ENCODE data around the gene NVL.
"Not testable (repeated sequence)": the region's sequence is repeated elsewhere in the genome, so short reads cannot be mapped to it uniquely, and the experiment has no call there.

NVL gene

DNA sequence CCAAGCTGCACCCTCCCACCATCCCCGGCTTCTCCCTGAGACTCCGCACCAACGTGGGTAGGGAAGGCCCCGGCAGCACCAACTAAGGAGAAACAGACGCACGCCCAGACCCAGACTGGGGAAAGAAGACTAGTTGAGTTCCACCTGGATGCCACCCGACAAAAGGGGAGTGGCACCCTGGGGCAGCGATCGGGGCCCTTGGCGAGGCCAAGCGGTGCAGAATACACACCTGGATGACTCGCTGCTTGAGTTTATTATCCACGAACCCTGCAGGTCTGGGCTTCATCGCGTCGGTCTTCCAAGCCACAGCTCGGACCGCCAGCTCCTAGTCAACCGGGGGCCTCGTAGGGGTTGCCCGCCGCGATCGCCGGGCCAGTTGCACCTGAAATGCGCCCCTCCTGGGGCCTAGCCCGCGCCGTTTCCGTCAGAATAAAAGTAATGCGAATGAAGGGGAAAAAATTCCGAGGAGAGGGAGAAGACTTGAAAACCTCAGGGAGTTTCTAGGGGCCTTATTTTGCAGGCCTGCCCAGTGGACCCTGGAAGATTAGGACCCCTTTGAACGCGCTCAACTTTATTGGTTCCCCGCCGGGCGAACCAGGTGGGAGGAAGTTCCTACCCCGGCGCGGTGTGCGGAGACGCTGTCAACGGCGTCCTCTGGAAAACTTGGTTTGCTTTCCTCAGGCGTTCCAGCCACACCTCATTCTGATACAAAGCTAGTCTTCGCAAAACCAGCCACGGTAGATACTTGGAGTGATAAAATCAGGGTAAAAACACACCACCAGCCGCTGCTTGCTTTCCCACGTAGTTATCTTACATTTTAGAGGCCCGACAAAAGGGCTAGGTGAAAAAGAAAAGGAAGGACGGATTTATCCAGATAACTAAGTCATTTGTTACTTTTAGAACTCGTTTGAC lies at the start of gene NVL:
NVL (minus strand) TSS at position 331 of the 912 bp plus-strand sequence; CDS start at position 286, 45 bp downstream.
- DNase-seq (ENCODE audit: low read depth), result peak; percentile 88

DNA sequence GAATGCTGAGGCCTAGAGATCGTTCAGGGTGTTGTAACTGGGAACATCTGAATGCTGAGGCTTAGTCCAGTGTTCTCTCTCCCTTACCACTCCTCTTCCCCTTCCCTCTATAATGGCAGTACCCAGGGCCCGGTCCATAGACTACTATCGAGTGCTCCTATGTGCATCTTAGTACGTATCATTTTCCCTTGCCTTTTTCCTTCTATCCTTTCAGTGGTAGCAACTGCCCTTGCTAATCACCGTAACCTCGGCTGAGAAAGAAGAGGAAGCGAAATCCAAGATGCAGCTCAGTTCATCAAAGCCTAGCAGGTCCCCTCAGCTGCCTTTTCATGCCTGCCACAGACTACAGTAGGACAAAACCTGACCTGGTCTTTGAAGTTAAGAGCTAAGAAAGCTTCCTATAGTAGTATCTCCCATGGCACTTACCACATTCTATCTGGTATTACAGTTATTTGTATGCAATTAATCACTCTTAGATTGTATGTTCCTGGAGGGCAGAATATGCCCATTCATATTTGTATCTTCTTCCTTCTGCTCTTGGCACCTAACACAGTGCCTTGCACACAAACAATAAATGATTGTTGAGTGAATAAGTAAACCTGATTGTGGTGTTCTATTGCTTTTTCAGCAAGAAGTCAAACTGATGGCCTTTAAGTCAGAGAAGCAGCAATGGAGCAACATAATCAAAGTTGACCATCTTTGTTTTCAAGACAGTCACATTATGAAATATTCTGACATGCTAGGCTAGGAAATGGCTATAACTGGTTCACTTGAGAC lies 49.1 kb upstream of the NVL start:
- DNase-seq (ENCODE audit: low read depth), result no peak

DNA sequence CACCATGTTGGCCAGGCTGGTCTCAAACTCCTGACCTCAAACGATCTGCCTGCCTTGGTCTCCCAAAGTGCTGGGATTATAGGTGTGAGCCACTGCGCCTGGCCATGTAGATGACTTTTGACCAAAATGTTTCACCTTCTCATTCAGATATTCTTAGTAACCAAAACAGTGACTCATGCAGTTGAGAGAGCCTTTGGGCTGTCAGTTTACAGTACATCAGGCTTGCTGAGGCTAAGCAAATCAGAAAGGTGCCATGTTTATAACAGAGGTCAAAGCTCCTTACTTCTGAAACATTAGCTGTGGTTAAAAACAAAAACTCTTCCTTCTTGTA lies 47.7 kb upstream of the NVL start:
- peak; percentile 78 for DNase-seq (ENCODE audit: low read depth)

DNA sequence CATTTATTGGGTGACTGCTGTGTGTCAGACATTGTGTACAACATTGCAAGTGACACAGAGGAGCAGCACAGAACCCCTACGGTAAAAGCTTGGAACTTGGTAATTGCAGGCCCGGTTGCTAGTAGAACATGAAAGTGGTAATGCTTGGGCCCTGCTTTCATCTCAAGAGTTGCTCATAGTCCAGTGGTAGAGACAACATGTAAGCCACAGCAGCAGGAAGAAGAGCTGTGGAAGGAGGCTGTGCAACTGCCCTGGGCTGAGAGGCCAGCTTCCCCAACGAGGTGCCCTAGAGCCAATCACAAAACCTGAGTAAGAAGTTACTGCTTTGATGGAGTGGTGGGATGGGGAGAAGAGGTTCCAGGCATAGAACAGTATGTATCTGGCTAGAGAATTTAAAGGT lies 45.1 kb upstream of the NVL start:
- DNase-seq (ENCODE audit: low read depth), result no peak

DNA sequence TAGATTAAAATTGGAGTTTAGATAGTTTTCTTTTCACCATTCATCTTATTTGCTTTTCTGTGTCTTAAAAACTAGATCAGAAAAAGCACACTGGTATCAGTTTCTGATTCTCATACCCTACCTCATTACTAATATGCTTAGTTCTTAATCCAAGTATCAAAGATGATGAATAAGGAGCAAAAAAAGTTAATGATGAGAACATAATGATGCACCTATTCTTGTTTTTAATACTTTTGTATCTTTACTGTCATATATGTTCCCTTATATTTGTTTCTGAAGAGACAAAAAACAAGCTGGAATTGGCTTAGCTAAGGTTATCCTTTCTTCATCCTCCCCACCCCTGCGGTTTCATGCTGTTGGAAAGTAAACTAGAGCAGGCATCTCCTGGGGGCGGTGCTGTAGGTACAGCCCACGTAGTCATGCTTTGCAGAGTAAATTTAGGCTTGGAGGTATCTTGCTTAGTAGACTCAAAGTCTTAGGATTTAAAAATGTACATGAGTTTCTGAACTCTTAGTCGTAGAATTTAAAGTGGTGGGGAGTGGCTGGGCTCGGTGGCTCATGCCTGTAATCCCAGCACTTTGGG lies 43.1 kb upstream of the NVL start:
- no peak for DNase-seq (ENCODE audit: low read depth)

DNA sequence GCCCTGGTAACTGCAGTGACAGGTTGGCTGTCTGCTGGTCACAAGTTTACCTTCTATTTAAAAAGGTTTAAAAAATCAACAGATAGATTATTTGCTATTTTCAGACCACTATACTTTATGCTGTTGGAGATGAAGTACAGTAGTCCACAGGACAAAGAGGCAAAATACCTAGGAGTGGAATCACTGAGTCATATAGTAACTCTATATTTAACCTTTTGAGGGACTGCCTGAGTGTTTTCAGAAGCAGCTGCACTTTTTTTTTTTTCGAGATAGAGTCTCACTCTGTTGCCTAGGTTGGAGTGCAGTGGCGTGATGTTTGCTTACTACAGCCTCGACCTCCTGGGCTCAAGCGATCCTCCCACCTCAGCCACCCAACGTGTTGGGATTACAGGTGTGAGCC lies 38.4 kb upstream of the NVL start:
- DNase-seq (ENCODE audit: low read depth), result no peak

DNA sequence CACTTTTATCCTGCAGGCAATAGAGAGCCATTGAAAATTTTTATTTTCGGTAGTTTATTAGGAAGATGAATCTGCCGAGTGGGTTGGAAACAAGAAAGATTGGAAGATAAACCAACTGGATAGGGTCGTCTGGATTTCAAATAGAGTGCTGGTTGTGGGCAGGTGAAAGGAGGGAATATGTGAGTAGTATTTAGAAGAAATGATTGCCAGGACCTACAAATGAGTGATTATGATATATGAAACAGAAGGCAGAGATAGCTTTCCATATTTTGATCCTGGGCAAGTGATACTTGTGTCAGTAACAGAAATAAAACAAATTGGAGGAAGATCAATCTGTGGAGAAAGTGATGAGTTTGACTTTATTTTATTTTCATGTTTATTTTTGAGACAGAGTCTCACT lies 29.2 kb upstream of the NVL start:
- no peak for DNase-seq (ENCODE audit: low read depth)

DNA sequence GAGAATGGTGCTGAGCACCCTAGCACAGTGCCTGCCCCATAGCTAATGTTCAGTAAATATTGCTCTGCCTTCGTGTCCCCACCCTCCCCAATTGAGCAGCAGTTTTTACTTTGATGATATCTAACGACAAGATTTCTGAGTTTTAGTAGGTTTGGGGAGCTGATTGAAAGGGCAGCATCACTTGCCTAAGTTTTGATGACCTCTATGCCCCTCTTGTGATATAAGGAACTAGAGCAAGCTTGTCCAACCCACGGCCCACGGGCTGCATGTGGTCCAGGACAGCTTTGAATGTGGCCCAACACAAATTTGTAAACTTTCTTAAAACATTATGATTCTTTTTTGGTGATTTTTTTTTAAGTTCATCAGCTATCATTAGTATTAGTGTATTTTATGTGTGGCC lies 28.3 kb upstream of the NVL start:
- no peak for DNase-seq (ENCODE audit: low read depth)

DNA sequence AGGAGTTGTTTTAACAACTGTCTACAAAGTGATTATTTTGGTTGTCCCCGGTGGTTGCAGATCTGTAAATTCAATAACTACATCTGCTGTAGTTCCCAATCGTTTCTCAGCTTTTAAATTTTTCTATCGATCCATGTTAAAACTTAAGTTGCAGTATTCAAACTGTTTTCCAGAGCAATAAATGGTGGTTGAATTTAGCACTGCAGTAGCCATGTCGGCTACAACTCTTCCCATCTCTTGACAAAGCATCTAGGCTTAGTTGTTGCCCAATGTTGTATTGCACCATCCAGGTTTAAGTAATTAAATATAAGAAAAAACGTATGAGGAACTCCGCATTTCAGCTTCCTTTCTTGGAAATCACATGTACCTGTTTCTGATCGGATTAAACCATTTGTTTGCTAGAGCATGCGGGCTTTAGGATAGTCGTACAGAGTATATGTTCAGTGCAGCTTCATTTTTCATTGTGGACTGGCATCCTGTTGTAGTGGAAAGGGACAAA lies 27.7 kb upstream of the NVL start:
- DNase-seq (ENCODE audit: low read depth), result peak; percentile 91

DNA sequence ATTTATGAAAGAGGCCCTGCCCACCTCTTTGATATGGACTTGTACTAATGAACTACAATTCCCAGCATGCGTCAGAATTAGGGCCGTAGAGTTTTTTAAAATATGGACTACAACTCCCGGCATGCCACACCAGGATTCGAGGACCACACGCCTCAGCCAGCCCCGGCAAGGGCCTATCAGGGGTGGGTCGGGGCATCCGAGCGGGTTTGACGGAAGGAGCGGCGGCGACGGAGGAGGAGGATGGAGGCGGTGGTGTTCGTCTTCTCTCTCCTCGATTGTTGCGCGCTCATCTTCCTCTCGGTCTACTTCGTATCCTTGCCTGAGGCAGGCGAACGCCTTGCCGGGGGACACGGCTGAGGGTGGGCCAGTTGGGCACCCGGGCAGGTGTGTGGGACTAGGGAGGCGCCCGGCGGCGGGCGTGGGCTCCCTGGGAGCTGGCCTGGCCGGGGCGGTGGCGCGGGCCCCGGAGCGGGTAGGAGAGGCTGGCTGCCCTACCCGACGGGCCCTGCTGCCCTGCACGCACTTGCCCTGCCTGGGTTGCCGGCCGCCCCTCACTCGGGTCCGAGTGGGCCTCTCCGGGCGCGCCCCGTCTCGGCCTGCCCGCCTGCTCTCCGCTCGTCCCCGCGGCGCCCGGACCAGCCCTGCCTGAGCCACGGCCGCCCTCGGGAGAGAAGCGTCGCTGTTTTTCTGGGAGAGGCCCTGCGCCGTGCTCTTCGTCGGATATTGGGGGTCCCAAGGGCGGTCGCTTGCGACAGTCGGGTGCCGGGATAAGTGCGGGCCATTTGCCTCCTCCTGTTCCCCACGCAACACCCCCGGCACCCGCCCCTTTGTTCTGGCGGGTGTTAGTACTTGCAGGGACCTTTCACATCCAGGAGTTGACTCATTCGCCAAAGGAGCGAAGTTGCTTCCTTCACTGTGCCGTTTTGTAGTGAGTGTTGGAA lies 27.0 kb upstream of the NVL start, which contains the start of gene CNIH4:
CNIH4 (plus strand) TSS at position 195 of the 941 bp plus-strand sequence; CDS start at position 241, 46 bp downstream.
- peak; percentile 94 for DNase-seq (ENCODE audit: low read depth)

DNA sequence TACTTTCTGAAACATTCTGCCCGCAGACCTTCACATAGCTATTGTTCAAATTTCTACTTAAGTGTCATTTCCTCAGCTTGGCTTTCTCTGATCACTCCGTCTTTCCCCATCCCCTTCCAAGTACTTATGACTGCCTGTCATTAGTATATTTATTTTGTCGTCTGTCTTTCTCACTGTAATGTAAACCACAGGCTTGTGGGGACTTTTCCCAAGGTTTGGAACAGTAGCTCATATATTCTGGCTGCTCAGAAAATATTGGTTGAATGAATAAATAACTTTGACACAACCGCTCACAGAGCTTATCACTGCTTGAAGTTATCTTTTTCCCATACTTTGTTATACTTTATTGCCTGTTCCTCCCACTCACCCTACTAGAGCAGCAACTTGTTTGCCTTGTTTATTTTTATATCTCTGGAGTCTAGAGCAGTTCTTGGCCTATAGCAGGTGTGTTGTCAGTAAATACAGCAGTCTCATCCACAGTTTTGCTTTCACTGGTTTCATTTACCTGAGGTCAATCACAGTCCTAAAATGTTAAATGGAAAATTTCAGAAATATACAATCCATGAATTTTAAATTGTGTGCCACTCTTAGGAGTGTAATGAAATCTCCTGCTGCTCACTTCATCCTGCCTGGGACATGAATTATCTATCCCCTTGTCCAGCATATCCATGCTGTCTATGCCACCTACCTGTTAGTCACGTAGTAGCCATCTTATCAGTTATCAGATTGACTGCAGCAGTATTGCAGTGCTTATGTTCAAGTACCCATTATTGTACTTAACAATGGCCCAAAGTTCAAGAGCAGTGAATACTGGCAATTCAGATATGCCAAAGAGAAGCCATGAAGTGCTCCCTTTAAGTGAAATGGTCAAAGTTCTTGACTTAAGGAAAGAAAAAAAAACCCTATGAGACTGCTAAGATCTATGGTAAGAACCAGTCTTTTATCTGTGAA lies 24.3 kb upstream of the NVL start:
- DNase-seq (ENCODE audit: low read depth), result peak; percentile 19

DNA sequence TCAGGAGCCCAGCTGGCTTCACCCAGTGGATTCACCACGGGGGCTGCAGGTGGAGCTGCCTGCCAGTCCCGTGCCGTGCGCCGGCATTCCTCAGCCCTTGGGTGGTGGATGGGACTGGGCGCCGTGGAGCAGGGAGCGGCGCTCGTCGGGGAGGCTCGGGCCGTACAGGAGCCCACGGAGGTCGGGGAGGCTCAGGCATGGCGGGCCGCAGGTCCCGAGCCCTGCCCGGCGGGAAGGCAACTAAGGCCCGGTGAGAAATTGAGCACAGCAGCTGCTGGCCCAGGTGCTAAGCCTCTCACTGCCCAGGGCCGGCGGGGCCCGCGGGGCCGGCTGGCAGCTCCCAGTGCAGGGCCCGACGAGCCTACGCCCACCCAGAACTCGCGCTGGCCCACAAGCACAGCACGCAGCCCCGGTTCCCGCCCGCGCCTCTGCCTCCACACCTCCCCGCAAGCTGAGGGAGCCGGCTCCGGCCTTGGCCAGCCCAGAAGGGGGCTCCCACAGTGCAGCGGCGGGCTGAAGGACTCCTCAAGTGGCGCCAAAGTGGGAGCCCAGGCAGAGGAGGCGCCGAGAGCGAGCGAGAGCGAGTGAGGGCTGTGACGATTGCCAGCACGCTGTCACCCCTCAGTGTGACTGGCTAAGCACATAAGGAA lies 22.6 kb upstream of the NVL start:
- DNase-seq (ENCODE audit: low read depth), result not testable (repeated sequence)

DNA sequence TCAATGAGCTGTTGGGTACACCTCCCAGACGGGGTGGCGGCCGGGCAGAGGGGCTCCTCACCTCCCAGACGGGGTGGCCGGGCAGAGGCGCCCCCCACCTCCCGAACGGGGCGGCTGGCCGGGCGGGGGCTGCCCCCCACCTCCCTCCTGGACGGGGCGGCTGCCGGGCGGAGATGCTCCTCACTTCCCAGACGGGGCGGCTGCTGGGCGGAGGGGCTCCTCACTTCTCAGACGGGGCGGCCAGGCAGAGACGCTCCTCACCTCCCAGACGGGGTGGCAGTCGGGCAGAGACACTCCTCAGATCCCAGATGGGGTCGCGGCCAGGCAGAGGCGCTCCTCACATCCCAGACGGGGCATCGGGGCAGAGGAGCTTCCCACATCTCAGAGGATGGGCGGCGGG lies 19.7 kb upstream of the NVL start:
- DNase-seq (ENCODE audit: low read depth), result not testable (repeated sequence)

DNA sequence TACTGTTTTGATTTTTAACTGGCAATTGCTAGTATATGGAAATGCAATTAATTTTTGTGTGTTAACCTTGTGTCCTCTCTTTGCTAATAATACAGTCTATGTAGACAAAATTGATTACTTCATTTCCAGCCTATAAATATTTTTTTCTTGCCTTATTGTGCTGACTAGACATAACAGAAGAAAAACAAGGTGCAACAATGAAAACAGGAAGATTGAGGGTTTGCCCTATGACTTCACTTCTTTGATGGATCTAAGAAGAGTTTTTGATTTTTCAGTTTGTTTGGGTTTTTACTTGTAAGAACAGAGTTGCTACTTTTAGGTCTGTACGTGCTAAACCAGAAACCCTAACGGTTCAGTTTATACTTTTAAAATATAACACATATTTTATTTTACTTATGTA lies 18.2 kb upstream of the NVL start:
- no peak for DNase-seq (ENCODE audit: low read depth)

DNA sequence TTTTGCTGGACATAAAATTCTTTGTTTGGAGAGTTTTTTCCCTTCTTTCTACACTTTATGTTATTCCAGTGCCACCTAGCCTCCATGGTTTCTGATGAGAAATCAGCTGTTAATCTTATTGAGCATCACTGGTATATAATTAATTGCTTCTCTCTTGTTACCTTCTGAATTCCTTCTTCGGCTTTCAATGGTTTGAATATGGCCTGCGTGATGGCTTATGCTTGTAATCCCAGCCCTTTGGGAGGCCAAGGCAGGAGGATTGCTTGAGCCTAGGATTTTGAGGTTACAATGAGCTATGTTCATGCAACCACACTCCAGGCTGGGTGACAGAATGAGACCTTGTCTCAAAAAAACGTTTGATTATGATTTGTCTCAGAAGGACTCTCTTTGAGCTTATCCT lies 13.7 kb upstream of the NVL start:
- DNase-seq (ENCODE audit: low read depth), result peak; percentile 13

DNA sequence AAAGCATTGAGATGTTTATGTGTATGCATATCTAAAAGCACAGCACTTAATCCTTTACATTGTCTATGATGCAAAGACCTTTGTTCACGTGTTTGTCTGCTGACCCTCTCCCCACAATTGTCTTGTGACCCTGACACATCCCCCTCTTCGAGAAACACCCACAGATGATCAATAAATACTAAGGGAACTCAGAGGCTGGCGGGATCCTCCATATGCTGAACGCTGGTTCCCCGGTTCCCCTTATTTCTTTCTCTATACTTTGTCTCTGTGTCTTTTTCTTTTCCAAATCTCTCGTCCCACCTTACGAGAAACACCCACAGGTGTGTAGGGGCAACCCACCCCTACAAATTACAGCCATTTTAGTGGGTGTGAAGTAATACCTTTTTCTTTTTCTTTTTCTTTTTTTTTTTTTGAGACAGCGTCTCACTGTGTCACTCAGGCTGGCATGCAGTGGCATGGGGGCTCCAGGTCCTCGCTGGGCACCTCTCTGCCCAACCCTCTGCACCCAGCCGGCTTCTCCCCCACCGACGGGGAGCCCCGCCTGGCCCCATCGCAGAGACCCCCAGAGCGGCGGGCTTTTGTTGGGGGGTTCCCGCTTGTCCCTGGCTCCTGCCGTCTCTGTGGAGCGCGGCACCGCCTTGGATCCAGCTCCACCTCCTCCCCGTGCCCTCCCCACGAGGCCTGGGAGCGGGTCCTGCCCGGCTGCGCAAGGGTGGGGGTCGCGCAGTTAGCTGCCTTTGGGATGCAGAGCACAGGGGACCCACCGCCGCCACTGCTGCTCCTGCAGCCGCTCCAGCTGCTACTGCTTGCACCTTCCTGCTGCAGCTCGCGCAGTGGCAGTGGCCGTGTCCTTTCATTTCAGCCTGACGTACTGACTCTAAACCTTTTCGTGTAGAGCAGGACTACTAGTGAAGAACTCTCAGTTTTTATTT lies 10.7 kb upstream of the NVL start:
- not testable (repeated sequence) for DNase-seq (ENCODE audit: low read depth)

DNA sequence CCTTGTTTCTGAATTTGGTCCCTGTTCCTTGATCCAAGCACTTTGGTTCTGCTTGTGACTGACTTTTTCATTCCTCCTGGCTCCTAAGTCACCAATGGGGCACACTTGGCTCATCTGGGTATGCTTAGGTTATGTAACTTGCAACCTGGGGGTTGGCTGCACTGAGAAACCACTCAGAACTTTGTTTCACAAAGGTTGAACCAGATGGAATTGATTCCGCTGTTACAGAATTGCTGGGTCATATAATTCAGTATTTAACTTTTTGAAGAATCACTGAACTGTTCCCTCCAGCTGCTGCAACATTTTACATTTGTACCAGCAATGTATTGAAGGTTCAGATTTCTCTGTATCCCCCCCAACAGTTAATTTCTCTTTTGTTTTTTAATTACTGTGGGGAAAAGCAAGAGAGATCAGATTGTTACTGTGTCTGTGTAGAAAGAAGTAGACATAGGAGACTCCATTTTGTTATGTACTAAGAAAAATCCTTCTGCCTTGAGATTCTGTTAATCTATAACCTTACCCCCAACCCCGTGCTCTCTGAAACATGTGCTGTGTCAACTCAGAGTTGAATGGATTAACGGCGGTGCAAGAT lies 9.6 kb upstream of the NVL start:
- no peak for DNase-seq (ENCODE audit: low read depth)

DNA sequence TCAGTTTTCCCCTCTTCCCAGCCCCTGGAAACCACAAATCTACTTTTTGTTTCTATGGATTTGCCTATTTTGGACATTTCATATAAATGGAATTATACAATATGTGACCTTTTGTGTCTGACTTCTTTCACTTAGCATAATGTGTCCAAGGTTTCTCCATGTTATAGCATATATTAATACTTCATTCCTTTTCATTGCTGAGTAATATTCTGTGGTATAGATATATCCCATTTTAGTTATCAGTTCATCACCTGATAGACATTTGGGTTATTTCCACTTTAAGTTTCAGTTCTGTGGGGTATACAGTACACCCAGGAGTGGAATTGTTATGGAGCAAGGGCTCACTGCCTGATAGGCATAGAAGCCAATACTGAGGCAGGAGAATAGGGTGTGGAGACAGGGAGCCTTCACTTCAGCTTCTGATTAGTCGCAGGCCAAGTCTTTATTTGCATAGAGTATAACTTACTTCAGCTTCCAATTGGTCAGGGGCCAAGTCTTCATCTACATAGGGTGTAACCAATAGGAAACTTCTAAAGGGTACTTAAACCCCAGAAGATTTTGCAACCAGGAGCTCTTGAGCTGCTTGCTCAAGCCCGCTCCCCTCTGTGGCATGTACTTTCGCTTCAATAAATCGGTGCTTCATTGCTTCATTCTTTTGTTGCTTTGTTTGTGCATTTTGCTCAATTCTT lies 8.3 kb upstream of the NVL start:
- DNase-seq (ENCODE audit: low read depth), result no peak
